UCSD-AML1 (cell line): ENCODE data around the gene GRID1.

Experiments
- DNase-seq: peaks from one replicate; lab custom pipeline; 2025; ENCODE audit not compliant: unreplicated experiment; lab: John Stamatoyannopoulos, UW

Gene GRID1

DNA sequence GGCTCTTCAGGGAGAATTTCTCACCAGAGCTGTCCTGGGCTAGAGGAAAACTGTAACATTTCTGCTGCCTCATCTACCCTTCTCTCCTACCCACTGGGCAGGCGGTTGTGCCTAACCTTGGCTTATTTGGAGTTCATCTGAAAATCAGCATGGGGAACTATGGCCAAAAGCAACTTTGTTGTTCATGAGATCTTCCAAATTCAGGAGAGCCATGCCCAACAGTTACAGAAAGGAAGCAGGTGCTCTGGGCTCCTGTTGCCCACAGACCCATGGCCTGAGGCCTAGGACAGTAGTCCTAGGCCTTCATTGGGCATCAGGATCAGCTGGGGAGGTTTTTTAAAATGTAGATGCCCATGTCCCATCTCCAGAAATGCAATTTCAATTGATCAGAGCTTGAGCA, 85.2 kb downstream of the GRID1 start:
- no peak for DNase-seq

DNA sequence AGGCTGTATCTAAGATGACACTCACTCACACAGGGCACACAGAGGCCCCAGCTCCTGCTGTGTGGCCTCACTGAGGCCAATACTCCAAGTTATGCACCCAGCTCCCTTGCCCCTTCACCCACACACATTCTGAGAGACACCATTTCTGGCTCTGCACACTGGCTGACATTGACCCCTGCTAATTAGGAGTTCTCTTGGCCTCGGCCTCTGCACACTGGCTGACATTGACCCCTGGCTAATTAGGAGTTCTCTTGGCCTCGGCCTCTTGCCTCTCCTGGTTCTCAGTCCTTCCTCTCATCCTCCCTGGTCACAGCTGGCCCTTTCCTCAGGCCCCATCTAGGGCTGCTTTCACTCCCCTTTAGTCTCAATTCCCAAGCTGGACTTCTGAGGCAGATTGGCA, 97.3 kb downstream of the GRID1 start:
- no peak for DNase-seq

DNA sequence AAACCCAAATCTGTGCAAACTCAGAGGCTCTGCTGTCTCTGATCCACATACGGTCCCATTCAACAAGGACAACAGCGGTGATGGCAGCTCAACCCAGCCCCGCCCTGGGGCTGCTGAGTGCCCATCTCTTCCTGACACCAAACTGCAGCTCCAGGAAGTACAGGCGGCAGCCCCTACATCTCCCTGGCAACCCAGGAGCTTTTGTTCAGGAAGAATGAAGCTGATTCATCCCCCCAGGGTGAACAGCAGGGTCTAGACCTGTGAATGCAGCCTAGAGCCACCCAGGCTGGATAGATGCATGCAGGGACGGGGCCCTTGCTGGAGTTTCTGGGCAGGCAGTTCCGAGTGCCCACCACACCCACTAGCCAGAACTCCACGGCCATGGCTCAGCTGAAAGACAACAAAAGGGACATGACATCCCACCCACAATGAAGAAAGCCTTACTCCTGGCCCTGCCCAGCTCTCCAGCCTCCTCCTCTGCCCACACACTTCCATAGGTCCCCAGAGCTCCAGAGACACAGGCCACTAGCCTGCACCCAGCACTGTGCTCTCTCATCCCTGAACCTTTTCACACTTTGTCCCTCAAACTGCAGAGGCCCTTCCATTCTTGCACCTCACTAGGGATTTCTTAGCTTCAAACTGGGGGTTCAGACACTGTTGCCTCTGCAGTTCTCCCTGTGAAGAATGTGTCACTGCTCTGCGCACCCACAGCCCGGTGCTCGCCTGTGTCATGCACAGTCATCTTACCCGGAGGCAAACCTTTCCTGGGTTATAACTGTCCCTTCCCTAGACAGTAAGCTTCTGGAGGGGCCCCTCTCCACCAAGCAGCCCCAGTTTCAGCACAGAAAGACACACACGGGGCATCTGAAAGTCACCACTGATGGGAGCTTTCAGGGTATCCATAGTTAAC, 99.1 kb downstream of the GRID1 start:
- no peak for DNase-seq

DNA sequence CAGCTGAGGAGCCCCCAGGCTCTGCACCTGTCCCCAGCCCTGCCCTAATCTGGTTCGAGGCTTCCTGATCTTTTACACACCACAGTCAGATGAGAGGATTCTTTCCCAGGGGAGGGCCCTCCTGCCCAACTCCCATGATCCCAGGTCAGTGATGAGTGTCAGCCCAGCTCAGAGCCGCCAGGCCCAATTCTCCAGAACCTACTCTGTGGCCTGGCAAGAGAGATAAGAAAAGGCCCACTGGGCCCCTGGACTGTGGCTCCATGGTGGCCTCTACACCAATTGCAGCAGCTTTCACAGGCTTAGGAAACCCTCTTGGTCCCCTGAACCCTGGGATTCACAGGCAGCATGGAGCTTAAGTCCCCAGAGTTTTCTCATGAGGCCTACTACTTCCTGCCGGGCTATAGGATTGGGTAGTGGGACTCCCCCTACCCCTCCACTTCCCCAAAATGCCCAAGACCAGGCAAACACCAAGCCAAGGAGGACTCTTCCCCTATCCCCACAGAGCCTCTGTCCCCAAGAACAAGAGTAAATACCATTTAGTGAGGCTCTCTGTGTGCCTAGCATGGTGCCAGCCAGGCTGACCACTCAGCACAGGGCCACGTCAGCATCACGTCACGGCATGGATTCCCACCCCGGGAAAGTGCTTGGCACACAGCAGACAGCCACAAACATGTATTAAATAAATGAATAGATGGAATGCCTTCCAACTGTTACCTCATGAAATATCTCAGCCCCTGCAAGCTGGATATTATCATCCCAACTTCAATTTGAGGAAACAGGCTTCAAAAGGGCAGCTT, 100.0 kb downstream of the GRID1 start:
- DNase-seq: no peak

- DNase-seq: no peak
Observed at GRCh38 chr10:86265895-86266259, 100.7 kb downstream of the GRID1 start.

DNA sequence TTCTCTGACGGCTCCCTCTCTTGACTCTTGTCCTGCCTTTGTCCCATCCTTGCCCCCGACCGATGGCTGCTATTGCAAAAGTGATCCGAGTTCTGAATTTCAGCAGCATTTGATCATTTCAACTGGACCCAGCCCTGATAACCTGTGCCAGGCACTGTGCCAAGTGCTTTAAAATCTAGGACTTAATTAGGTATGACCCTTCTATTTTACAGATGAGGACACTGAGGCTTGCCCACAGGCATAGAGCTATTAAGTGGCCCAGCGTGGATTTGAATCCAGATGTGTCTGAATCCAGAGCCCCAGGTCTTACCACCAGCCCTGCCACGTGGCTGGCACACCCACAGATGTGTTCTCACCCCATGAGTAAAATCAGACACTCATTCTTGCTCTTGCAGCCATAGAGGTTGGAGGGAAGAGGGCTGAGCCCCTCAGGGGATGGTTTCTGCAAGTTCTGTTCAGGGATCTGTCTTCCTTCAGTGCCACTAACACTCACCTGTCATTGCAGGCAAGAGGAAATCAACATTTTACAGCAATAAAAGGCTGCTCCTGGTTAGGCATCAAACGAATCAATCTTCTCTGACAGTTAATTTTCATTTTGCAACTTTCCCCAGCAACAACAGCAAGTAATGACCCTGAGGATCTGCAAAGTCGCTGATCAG, 101.2 kb downstream of the GRID1 start:
- no peak for DNase-seq

DNA sequence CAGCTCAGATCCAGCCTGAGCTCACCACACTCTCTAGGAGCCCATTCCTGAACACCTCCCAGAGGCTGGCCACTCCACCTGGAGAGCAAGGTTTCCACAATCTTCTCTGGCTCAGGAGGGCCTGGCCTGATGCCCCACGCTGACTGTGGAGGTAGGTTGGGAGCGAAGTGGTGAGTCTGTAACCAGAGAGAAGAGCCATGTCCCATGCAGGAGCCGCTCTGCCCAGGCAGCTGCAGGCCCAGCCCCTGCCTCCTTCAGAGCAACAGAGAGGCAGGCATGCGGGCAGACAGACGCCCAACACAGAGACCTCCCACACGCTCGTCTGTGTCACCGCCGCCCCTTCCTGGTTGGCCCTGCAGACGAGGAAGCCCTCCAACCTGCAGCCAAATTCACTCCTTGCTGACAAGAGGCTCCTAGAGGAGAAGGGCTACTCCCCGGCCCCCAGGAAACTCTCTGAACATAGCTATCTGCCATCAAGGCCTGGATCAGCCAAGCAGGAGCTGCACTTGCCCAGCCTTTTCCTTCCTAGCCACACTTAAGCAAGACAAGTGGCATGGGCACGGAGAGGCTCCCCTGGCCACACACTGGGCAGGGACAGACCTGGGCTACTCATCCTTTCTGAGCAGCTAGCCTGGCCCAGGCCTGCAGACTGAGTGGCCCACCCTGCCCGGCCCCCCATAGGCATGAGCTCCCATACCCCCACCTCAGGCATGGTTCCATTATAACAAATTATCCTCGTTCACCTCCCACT, 101.9 kb downstream of the GRID1 start:
- DNase-seq: no peak

- no peak for DNase-seq
Observed at GRCh38 chr10:86263907-86264306, 102.7 kb downstream of the GRID1 start.

DNA sequence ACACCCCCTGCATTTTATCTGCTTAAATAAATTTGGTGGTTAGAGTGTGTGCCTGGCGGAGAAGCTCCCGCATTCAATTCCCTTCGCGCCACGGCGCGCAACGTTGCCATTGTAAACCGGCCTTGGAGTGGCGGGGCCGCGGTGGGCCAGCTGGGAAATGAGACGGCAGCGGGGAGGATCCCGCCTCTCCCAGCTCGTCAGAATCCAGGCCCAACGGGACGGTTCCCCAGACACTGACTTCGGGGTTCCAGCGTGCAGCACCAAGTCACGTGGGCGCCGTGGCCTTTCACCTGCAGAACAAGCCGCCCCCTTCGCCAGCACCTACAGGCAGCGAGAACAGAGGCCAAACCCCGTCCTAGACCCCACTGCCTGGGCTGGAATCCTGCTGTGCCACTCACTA, 103.4 kb downstream of the GRID1 start:
- DNase-seq: no peak

DNA sequence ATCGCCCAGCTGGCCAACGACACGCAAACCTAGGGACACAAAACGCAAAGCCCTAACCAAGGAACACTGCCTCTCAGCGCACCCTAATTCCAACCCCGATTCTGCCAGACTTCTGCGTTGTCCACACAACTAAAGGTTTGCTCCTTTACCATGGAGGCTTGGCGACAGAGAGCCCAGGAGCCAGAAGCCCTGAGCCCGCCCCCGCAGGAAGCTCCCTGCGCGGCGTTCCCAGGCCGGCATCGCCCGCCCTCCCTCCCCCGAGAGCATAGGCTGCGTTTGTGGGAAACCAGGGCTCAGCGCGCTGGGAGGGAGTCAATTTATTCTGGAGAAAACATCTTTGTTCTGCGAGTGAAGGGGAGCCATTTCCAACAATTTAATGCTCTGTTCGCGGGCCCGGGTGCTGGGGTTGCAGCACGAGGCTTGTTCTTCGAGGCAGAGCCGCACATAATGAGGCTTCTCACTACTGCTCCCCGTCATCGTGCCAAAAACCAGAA, 103.9 kb downstream of the GRID1 start:
- no peak for DNase-seq

GRCh38 chr10:86261941-86262687, 104.5 kb downstream of the GRID1 start:
- peak; percentile 40 for DNase-seq

GRCh38 chr10:86261470-86261869, 105.1 kb downstream of the GRID1 start:
- DNase-seq: no peak

DNA sequence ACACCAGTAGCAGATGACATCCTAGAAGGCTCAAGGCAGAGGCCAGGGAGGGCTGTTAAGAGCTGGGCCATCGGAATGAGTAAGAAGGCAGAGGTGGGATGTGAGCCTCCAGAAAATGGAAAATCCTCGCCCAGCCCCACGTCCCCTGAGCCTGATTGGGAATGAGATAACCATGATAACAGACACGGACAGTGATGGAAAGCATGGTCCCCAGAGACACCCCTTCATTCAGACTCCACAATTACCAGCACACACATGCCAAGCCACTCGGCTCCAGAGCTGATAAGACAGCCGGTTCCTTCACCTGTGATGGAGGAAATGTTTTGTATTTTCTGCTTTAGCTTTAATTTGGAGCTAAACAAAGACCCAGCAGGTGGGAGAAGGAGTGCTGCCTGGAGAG, 106.0 kb downstream of the GRID1 start:
- DNase-seq: no peak

GRCh38 chr10:86259901-86260562, 106.6 kb downstream of the GRID1 start:
- DNase-seq: no peak

GRCh38 chr10:86258941-86259340, 107.7 kb downstream of the GRID1 start:
- no peak for DNase-seq

GRCh38 chr10:86258499-86258898, 108.1 kb downstream of the GRID1 start:
- no peak for DNase-seq

DNA sequence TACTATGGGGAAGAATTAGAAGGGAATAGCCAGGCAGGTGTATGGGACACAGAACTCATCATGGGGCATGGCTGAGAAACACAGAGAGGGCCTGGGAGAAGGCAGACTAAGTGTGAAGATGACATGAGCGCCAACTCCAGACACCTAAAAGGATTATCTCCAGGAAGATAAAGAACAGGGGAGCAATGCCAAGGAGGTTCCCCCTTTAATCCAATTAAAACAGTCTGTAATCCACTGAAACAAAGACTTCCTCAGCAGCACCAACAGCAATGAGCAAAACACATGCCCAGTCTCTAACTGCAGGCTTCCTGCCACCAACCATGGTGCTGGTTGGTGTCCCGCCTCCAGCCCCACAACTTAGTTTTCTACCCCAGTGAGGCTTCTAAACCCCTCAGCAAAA, 108.9 kb downstream of the GRID1 start:
- DNase-seq: no peak

DNA sequence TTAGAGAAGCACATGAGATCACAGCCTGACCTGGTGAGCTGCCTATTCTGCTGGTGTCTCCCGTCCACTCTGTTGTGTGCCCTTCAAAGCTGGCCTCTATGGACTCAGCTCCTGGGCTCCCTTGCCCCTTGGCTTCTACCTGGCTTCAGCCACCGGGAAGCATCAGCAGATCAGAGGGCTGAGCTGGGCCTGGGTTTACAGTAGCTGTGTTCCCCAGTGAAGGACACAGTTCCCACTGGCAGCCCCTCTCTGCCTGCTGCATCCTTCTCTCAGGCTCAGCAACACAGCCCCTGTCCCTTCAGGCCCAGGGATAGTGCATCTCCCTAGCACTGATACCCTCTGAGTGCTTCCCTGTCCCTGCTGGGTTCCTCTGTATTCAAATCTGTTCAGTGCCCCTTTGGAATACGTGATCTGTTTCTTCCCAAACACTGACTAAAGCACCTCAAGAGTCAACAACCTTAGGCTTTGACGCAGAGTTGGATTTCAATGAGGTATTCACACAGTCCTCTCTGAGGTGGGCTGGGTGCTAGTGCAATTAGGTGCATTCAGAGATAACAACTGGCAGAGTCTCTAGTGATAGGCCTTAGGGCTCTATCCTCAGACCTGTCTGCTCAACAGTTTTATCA, 109.8 kb downstream of the GRID1 start:
- DNase-seq: no peak
